NT2/D1 (cell line): Measurements from ENCODE around the gene TPO.

Experiments used
- DNase-seq: peaks from one replicate; pipeline ENCODE4 v3.0.0-alpha.2; 2011; ENCODE audit warnings: low read depth, low spot score
- H3K27me3 ChIP-seq: 2 replicates; pipeline ENCODE4 v1.6.0; 2011; ENCODE audit warnings: mild to moderate bottlenecking; ENCODE audit not compliant: insufficient read length, insufficient read depth
- H3K36me3 ChIP-seq: 2 replicates; pipeline ENCODE4 v1.6.1; 2011; ENCODE audit warnings: mild to moderate bottlenecking, low read length, mixed read lengths; ENCODE audit not compliant: insufficient read depth, insufficient read length
- H3K4me1 ChIP-seq: 2 replicates; pipeline ENCODE4 v1.5.1; 2011; ENCODE audit not compliant: insufficient read depth, insufficient read length
- H3K4me3 ChIP-seq: 2 replicates; pipeline ENCODE4 v1.5.1; 2011; ENCODE audit warnings: low read depth; ENCODE audit not compliant: insufficient read length
- H3K9ac ChIP-seq: 2 replicates; pipeline ENCODE4 v1.6.0; 2011; ENCODE audit warnings: low read depth; ENCODE audit not compliant: insufficient read length
- H3K9me3 ChIP-seq: 2 replicates; pipeline ENCODE4 v1.5.1; 2011; ENCODE audit warnings: mild to moderate bottlenecking, low read length; ENCODE audit not compliant: insufficient read depth
- SUZ12 ChIP-seq: IDR thresholded peaks from 2 replicates; pipeline ENCODE4 v1.6.1; 2011; ENCODE audit not compliant: insufficient read length, insufficient read depth; ENCODE audit errors: extremely low read depth
- YY1 ChIP-seq: IDR thresholded peaks from 2 replicates; pipeline ENCODE4 v1.6.1; 2011; ENCODE audit not compliant: insufficient read length, insufficient read depth
- ZNF274 ChIP-seq: IDR thresholded peaks from 2 replicates; pipeline ENCODE4 v1.6.1; 2011; ENCODE audit warnings: mild to moderate bottlenecking, low read depth, low read length

TPO gene

GRCh38 chr2:1492711-1493430 is 79.6 kb downstream of the TPO start:
- no peak for DNase-seq
- H3K9ac ChIP-seq: no peak overlapping the region
- no peaks in the 10 kb centered on the region for H3K9me3 ChIP-seq
- no peak overlapping the region for H3K4me3 ChIP-seq
- TF ChIP-seq YY1: no peak
- H3K4me1 ChIP-seq: peaks cover 8% of the 10 kb centered on the region
- H3K27me3 ChIP-seq: peaks cover 3% of the 10 kb centered on the region
- no peaks in the 10 kb centered on the region for H3K36me3 ChIP-seq

DNA sequence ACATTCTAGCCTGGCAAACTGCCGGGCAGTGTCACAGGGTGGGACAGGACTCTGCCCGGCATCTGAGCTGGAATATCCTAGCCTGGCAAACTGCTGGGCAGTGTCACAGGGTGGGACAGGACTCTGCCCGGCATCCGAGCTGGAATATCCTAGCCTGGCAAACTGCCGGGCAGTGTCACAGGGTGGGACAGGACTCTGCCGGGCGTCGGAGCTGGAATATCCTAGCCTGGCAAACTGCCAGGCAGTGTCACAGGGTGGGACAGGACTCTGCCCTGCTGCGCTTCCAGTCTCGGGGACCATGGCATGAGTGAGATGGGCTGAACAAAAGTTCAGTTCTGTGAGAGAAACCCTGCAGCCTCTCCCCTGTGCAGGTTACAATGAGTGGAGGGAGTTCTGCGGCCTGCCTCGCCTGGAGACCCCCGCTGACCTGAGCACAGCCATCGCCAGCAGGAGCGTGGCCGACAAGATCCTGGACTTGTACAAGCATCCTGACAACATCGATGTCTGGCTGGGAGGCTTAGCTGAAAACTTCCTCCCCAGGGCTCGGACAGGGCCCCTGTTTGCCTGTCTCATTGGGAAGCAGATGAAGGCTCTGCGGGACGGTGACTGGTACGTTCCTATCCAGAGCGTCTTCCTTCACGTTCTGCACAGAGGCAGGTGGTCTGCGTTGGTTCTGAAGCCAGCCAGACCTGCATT is 80.3 kb downstream of the TPO start:
- Histone ChIP-seq H3K4me3 (no peak overlapping the region), H3K27me3 (peaks cover 3% of the 10 kb centered on the region), H3K9ac (no peak overlapping the region), H3K4me1 (peaks cover 2% of the 10 kb centered on the region), H3K9me3 (no peaks in the 10 kb centered on the region), H3K36me3 (no peaks in the 10 kb centered on the region)
- DNase-seq: no peak
- TF ChIP-seq YY1: no peak

DNA sequence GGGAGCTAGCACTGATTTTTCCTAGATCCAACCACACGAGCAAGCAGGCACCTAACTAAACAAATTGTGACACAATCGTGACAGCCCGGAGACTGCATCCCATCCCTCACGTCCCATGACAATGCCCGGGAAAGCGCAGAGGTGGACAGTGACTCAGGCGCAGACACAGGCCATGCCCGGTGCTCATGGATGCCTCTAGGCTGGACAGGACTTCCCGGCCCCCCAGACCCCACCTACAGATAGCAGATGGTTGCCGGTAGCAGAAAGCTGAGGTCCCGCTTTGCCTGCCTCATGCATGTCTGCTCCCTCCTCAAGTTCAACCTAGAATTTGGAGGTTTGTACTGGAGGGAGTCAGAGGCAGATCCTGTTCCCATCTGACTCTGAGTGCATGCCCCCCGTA is 81.0 kb downstream of the TPO start:
- TF ChIP-seq YY1 (no peak), SUZ12 (no peak), ZNF274 (no peak)
- H3K9me3 ChIP-seq: no peaks in the 10 kb centered on the region
- peaks cover 3% of the 10 kb centered on the region for H3K27me3 ChIP-seq
- no peak for DNase-seq
- H3K4me3 ChIP-seq: no peak overlapping the region
- H3K4me1 ChIP-seq: peaks cover 2% of the 10 kb centered on the region
- H3K36me3 ChIP-seq: no peaks in the 10 kb centered on the region
- H3K9ac ChIP-seq: no peak overlapping the region

- H3K4me3 ChIP-seq: no peak overlapping the region
- DNase-seq: no peak
- H3K36me3 ChIP-seq: no peaks in the 10 kb centered on the region
- no peak for TF ChIP-seq SUZ12
- TF ChIP-seq ZNF274: no peak
- no peak for TF ChIP-seq YY1
- no peak overlapping the region for H3K9ac ChIP-seq
- H3K27me3 ChIP-seq: peaks cover 3% of the 10 kb centered on the region
- H3K4me1 ChIP-seq: peaks cover 2% of the 10 kb centered on the region
- no peaks in the 10 kb centered on the region for H3K9me3 ChIP-seq
These were observed 81.6 kb downstream of the TPO start for GRCh38 chr2:1494906-1495305.

- DNase-seq: no peak
- H3K27me3 ChIP-seq: peaks cover 3% of the 10 kb centered on the region
- no peaks in the 10 kb centered on the region for H3K36me3 ChIP-seq
- no peak overlapping the region for H3K4me3 ChIP-seq
- TF ChIP-seq ZNF274 (no peak), SUZ12 (no peak), YY1 (no peak)
- no peaks in the 10 kb centered on the region for H3K9me3 ChIP-seq
- H3K4me1 ChIP-seq: peaks cover 2% of the 10 kb centered on the region
- no peak overlapping the region for H3K9ac ChIP-seq
These were observed 82.6 kb downstream of the TPO start for GRCh38 chr2:1495676-1496358.

DNA sequence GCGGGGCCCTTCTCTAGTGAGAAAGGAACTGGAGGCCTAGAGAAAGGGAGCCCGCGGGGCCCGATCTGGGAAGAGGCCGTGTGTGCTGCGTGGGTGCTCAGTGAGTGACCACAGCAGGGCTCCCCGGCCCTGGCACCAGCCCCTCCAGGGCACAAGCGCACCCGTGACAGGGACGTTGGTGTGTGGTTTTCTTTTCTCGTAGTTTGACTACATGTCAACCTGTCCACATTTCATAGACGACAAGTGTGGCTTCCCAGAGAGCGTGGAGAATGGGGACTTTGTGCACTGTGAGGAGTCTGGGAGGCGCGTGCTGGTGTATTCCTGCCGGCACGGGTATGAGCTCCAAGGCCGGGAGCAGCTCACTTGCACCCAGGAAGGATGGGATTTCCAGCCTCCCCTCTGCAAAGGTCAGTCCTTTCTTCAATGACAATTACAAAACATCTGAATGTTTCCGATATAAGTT is 83.1 kb downstream of the TPO start:
- Histone ChIP-seq H3K4me1 (peaks cover 2% of the 10 kb centered on the region), H3K27me3 (peaks cover 3% of the 10 kb centered on the region), H3K9me3 (no peaks in the 10 kb centered on the region), H3K9ac (no peak overlapping the region), H3K4me3 (no peak overlapping the region), H3K36me3 (no peaks in the 10 kb centered on the region)
- DNase-seq: no peak
- TF ChIP-seq ZNF274 (no peak), YY1 (no peak), SUZ12 (no peak)

DNA sequence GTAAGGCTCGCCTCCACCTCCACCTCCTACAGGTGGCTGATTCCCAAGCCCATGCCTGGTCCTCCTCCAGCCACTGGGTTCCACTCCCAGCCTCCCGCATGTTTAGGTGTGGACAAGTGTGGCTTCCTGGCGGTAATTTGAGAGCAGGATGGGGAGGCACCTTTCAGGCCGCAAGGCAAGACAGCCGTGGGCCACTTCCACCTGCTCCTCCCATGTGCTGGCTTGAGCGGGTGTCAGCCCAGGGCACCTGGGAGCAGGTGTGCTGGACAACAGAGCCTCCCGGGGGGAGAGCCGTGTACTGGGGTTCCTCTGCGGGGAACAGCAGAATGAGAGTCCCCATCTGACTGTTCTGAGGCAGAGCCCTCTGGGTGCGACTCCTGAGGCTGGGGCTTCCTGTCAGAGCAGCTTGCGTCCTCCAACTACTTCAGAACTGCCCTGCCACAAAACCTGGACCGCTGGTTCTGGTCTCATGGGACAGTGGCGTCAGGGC is 83.9 kb downstream of the TPO start:
- H3K4me3 ChIP-seq: no peak overlapping the region
- peaks cover 3% of the 10 kb centered on the region for H3K27me3 ChIP-seq
- no peaks in the 10 kb centered on the region for H3K36me3 ChIP-seq
- peaks cover 2% of the 10 kb centered on the region for H3K4me1 ChIP-seq
- no peak overlapping the region for H3K9ac ChIP-seq
- no peaks in the 10 kb centered on the region for H3K9me3 ChIP-seq
- no peak for DNase-seq
- TF ChIP-seq YY1 (no peak), SUZ12 (no peak), ZNF274 (no peak)
